ENCODE data around the gene FREM1. TPM values are rescaled to one million over a fixed set of nuclear protein-coding genes. Genes with fewer than 3 reads are reported as not detected.

FREM1 gene, protein sequence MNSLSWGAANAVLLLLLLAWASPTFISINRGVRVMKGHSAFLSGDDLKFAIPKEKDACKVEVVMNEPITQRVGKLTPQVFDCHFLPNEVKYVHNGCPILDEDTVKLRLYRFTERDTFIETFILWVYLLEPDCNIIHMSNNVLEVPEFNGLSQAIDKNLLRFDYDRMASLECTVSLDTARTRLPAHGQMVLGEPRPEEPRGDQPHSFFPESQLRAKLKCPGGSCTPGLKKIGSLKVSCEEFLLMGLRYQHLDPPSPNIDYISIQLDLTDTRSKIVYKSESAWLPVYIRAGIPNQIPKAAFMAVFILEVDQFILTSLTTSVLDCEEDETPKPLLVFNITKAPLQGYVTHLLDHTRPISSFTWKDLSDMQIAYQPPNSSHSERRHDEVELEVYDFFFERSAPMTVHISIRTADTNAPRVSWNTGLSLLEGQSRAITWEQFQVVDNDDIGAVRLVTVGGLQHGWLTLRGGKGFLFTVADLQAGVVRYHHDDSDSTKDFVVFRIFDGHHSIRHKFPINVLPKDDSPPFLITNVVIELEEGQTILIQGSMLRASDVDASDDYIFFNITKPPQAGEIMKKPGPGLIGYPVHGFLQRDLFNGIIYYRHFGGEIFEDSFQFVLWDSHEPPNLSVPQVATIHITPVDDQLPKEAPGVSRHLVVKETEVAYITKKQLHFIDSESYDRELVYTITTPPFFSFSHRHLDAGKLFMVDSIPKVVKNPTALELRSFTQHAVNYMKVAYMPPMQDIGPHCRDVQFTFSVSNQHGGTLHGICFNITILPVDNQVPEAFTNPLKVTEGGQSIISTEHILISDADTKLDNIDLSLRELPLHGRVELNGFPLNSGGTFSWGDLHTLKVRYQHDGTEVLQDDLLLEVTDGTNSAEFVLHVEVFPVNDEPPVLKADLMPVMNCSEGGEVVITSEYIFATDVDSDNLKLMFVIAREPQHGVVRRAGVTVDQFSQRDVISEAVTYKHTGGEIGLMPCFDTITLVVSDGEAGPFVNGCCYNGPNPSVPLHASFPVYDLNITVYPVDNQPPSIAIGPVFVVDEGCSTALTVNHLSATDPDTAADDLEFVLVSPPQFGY (N-terminal part only)
- total RNA-seq (ENCODE audit: unreplicated experiment): 1.7 TPM
- long read RNA-seq: 0 reads

DNA sequence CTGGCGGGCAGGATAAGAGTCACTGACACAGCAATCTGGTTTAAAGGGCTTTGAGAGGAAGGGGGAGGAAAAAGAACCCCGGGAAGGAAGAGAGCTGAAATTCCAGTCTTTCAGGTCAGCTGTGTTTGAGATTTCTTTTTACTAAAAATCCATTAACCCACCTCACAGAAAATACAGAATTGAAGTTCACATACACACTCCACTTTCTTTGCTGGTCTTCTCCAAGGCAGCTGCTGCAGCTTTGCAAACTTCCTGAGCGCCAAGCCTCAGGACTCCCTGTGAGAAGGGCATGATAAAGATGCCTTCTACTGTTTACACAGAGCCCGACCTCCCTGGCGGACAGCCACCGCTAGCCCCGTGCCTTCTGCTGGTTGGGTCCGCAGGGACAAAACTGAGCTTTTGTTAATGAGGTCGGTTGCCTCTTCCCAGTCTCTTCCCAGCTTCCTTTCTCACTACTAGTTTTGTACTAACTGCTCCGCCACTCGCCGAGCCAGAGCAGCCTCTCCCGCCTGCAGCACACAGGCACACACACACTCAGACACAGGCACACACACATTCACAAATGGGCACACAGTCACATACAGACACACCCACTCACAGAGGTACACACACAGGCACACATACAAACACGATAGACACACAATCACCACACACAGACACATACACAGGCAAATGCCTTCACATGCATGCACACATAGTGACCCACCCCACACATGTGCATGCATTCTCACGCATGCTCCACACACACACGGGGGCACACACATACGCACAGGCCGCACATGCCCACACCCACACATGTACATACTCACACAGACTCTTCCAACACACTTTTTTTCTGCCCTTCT is at the start of gene FREM1:
Gene FREM1 (minus strand): TSS at position 468 of the 845 bp plus-strand sequence. CDS start 41,451 bp downstream, outside the sequence.
- TF ChIP-seq, protein P1, sequence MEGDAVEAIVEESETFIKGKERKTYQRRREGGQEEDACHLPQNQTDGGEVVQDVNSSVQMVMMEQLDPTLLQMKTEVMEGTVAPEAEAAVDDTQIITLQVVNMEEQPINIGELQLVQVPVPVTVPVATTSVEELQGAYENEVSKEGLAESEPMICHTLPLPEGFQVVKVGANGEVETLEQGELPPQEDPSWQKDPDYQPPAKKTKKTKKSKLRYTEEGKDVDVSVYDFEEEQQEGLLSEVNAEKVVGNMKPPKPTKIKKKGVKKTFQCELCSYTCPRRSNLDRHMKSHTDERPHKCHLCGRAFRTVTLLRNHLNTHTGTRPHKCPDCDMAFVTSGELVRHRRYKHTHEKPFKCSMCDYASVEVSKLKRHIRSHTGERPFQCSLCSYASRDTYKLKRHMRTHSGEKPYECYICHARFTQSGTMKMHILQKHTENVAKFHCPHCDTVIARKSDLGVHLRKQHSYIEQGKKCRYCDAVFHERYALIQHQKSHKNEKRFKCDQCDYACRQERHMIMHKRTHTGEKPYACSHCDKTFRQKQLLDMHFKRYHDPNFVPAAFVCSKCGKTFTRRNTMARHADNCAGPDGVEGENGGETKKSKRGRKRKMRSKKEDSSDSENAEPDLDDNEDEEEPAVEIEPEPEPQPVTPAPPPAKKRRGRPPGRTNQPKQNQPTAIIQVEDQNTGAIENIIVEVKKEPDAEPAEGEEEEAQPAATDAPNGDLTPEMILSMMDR (IDR thresholded peaks at IDR 0.05; ENCODE audit: partially characterized antibody, unreplicated experiment): no peak
- H3K4me3 Mint-ChIP-seq (ENCODE audit: unreplicated experiment): no peak within 1 kb of the TSS
- no peaks in the 10 kb centered on the region for H3K4me1 Mint-ChIP-seq (ENCODE audit: low read depth, unreplicated experiment)
- H3K27ac Mint-ChIP-seq (ENCODE audit: unreplicated experiment): no peak within 1 kb of the TSS
- H3K9me3 Mint-ChIP-seq (ENCODE audit: unreplicated experiment): no peaks in the 10 kb centered on the region
- H3K36me3 Mint-ChIP-seq (ENCODE audit: unreplicated experiment): no peaks in the 10 kb centered on the region
- DNase-seq: peak; percentile 78
- H3K27me3 Mint-ChIP-seq (ENCODE audit: unreplicated experiment): no peaks in the 10 kb centered on the region

DNA sequence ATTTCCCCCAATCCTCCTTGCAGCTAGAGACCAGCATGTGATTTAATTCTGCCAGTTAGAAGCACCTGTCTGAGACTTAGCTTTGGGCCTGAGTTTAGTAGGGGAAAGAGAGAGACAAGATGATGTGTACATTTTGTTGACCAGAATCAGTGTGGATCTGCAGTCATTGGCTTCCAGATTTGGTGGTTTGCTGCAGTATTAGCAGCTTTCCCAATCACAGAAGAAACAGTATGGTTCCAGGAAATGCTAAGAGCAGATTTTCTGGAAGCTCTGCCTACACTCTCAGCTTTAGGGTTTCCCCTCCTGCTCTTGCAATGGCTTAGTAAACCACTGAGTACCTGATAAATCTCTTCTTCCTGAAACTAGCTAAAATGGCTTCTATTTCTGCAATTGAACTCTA is 48.8 kb upstream of the FREM1 start:
- Mint-ChIP-seq H3K36me3 (ENCODE audit: unreplicated experiment) (no peaks in the 10 kb centered on the region), H3K4me3 (ENCODE audit: unreplicated experiment) (no peak overlapping the region), H3K27ac (ENCODE audit: unreplicated experiment) (no peak overlapping the region), H3K27me3 (ENCODE audit: unreplicated experiment) (no peaks in the 10 kb centered on the region), H3K9me3 (ENCODE audit: unreplicated experiment) (peaks cover 2% of the 10 kb centered on the region), H3K4me1 (ENCODE audit: low read depth, unreplicated experiment) (no peaks in the 10 kb centered on the region)
- DNase-seq: no peak
- TF ChIP-seq, protein P1 (IDR thresholded peaks at IDR 0.05; ENCODE audit: partially characterized antibody, unreplicated experiment): no peak

DNA sequence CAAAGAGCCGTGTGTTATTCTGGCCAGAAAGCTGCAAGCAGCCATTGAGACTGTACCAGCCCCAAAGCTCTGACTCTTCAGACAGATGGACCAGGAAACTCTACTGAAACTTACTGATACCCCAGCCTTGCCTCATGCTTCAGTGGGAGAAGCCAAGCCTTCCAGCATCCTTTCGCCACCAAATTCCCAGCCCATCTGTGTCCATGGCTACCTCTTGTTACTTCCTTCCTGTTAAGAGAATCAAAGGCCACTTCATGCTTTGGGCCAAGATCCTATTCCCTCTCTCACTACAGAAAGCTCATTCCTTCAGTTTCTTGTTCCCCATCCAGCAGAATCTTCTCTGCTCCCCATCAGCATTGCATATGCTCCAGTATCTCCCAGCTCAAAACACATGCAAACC is 46.9 kb upstream of the FREM1 start:
- no peak for DNase-seq
- TF ChIP-seq, protein P1 (IDR thresholded peaks at IDR 0.05; ENCODE audit: partially characterized antibody, unreplicated experiment): no peak
- Mint-ChIP-seq H3K27me3 (ENCODE audit: unreplicated experiment) (no peaks in the 10 kb centered on the region), H3K27ac (ENCODE audit: unreplicated experiment) (no peak overlapping the region), H3K36me3 (ENCODE audit: unreplicated experiment) (no peaks in the 10 kb centered on the region), H3K4me1 (ENCODE audit: low read depth, unreplicated experiment) (no peaks in the 10 kb centered on the region), H3K4me3 (ENCODE audit: unreplicated experiment) (no peak overlapping the region), H3K9me3 (ENCODE audit: unreplicated experiment) (peaks cover 2% of the 10 kb centered on the region)

DNA sequence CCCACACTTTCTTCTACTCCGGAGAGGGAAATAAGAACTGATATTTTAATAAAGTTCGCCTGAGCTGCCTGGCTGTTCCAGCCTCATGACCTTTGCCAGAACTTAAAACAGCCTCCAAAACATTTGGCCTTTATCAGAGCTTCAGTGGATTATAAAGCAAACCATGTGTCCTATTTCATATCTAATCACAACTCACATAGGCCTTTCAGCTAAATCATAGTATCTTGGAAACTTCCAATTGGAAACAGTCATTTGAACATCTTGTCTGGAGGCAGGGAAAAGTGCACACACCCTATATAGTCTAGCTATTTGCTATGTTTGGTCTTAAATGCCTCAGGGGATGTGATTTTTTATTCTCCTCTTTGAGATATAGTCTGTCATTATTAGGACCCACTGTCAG is 46.0 kb upstream of the FREM1 start:
- no peaks in the 10 kb centered on the region for H3K4me1 Mint-ChIP-seq (ENCODE audit: low read depth, unreplicated experiment)
- TF ChIP-seq, protein P1 (IDR thresholded peaks at IDR 0.05; ENCODE audit: partially characterized antibody, unreplicated experiment): no peak
- H3K36me3 Mint-ChIP-seq (ENCODE audit: unreplicated experiment): no peaks in the 10 kb centered on the region

More for the DNA sequence above, 46.0 kb upstream of the FREM1 start:
- no peak overlapping the region for H3K27ac Mint-ChIP-seq (ENCODE audit: unreplicated experiment)
- no peak for DNase-seq
- peaks cover 2% of the 10 kb centered on the region for H3K9me3 Mint-ChIP-seq (ENCODE audit: unreplicated experiment)
- H3K4me3 Mint-ChIP-seq (ENCODE audit: unreplicated experiment): no peak overlapping the region
- H3K27me3 Mint-ChIP-seq (ENCODE audit: unreplicated experiment): peaks cover 1% of the 10 kb centered on the region
